Globus pallidus (tissue), 1 donor: ENCODE results near the gene COL17A1.
A peak's percentile ranks its signal among the peaks of the same experiment; 100 is the strongest.

Experiments
- DNase-seq: peaks from one replicate; pipeline ENCODE4 v3.0.0-alpha.2; 2015; ENCODE audit warnings: low spot score

The COL17A1 gene

DNA sequence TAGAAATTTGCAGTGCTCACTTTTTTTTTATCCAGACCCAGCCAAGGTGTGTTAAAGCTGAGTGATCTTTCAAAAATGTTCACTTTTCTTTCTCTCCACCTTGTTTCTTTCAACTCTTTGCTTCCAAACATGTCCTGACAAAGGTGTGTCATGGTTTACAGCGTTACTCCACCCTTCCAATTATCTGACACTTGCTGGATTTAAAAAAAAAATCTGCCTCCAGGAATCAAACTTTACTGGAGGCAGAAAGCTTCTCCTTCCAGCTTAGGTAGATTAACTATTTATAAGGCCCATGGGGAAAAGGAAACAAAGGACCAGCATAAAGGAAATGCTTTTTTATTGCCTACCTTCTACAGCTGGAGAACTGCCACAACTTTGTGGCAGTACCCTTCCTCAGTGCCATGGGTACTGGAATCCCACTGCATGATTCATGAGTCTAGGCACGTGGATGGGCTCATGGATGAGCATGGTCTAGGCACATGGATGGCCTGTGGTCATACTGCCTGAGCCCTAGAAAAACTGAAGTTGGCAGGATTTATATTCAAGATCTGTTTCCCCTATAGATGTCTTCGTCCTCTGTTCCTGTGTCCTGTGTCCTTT, at the start of gene COL17A1:
Gene COL17A1 (minus strand): TSS at position 80 of the 600 bp plus-strand sequence. CDS start 5,207 bp downstream, outside the sequence.
- no peak for DNase-seq

DNA sequence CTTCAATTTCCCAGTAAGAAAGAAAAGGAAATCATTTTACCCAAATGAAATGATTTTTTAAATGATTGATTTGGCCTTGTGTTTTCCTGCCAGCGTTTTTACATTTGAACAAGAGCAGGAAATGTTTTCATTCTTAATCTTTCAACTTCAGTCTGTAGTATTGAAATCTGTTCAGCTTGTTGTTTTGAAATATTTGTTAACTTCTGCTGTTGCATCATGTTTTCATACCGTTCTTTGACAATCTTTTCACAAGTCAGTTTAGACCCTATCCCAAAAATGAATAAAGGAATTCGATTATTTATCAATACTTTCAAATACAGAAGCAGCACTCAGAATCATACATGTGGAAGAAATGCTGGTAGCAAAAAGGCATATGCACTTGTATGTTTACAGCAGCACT, 44.4 kb upstream of the COL17A1 start:
- no peak for DNase-seq

DNA sequence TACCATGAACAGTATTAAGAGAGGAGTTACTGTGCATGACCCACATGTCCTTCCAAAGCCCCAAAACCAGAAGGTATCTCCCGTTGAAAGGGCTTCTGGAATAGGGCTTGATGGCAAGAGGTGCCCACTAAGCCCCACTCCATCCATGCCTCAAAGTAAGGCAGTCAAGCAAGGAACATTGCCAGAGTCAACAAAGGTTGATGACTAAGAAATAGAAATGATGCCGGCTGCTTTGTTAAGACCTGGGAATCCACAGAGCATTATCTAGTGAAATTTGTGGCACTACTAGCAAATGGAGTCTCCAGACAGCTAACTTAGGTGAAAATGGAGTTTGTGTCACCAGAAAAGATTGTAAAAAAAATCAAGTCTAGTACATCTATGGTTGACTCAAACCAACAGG, 42.5 kb upstream of the COL17A1 start:
- DNase-seq = no peak

DNA sequence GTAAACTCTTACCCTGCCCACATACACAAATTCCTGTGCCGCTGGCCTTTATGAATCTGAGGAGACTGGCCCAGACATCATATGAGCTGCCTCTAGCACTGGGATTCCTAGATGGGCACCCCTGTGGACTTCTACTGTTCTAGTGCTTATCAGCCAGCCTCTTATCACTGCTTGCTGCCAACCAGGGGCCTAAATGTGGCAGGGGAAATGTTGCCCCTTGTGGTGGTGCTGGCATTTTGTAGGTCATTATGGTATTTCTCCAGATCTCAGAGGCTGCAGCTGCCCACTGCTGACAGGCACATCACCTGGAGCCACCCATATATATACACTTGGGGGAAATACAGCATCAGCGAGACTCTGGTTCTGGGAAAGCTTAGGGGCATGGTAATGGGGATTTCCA, 41.7 kb upstream of the COL17A1 start:
- DNase-seq = peak; percentile 41

DNA sequence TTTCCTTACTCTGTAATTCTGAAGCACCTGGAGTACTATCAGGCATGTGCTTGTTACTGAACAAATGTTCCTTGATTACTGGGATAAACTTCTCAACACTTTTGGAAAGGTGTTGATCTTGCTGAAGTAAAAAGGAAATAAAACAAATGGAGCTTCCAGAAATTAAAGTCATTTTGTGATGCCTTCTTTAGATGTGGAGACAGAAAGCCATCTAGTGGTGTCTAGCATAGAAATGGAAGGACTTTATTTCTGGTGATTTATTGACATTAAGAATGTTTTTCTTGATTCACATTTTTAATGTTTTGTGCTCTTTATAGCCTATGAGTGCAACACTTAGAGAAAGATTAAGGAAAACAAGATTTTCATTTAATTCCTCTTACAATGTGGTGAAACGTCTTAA, 37.7 kb upstream of the COL17A1 start:
- peak; percentile 62 for DNase-seq

DNA sequence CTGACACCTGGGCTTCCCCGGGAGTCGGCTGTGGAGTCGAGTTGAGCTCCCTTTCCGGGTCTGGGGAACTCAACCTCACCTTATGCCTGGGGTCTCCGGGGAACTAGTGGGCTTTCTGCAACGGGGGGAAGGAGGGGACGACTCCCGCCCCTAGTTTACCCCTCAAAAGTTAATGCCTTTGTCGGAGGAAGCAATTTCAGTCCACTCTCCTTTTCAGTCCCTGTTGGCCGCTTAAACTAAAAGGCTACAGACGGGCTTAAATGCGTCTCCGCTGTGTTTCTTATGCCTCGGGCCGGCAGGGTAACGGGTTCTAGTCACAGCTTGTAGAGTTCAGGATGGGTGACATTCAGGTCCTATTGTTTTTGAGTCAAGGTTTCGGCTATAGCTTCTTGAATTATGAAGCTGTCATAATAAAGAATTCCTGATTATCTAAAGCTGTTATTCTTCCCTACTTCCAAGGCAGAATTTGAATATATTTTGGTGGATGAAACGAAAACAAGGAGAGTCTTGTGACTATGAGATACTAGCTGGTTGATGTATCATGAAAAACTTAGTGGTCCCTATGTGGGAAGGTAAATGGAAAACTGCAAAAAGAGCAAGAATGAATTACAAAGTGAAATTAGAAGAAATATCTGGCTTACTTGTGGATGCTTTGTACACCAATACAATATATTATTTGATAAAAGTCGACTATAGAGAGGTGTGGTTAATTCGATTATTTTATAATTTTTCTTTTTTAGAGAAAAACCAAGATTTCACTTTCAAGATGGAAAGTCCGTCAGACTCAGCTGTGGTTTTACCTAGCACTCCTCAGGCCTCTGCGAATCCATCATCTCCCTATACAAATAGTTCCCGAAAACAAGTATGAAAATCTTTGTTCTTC, 36.8 kb upstream of the COL17A1 start:
- peak; percentile 16 for DNase-seq

DNA sequence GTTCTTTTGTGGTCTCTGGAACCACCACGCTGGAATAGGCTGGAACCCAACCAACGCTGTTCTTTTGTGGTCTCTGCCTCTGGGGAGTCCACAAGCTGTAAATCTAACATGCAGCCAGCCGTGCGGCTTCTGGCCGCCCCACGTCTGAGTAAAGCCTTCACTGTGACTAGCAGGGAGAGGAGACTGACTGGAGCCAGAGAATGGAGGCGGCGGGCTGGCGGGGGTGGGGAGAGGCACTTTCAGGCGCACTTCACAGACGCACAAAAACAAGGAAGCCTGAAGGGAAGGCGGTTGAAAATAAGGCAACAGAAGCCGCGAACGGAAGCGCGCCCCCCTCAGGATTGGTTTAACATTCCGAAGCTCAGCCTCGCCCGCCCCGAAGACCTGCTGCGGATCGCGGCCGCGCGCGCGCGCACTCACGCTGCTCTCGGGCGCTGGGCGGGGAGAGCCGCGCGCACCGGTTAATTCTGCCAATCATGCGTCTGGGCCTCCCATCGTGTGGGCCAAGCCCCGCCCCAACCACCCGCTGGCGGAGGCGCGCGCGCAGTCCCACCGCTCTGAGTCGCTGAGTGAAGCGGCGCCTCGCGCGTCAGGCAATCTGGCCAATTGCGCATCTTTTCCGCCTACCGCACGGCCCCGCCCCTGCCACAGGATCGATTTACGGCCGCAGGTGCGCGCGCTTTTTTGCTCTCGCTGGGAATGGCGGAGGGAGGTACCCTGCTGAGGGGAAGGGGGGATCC, 36.0 kb upstream of the COL17A1 start, which contains the start of gene SFR1:
Gene SFR1 (plus strand): TSS at position 687 of the 740 bp plus-strand sequence. CDS start 13 bp downstream, at position 700.
- peak; percentile 99 for DNase-seq

DNA sequence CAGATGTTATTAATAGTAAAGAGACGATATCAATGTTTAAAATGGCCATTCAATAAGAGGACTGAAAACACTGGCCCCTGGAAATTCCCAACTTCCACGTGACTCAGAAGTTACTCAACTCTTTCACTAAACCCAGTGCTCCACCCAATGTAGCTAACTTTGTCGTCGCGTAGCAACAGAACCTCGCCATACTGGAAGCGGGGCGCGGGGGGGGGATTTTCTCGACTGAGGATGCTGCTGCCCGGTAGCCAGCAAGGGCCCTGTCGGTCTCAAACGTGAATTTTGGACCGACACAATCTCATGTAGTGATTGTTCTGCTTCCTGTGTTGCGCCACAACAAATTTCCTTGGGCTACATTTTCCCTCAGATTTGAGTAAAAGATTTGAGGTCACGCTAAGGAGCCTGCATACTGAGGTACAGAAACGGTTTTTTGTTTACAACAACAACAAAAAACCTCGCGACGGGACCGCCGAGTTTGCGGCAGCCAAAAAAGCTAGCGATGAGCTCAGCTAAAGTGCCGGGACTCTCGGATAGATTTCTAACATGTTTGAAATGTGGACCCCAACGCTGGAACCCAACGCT, 35.3 kb upstream of the COL17A1 start:
- DNase-seq = peak; percentile 73

DNA sequence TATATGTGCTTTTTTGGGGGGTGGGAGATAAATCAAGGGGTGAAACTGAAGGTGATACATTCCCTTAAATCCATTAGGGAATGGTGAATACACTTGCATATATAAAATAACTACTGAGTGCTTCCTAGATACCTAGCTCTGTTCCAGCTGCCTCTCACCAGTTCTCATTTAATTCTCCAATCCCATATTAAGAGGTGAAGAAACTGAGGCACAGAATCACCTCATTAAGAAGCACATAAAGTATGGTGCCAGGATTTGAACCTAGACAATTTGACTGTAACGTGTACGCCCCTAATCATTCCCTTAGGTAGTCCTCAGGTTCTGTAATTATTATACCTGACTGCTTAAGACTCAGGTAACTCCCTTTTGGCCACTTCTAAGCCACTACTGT, 34.8 kb upstream of the COL17A1 start:
- DNase-seq = no peak

DNA sequence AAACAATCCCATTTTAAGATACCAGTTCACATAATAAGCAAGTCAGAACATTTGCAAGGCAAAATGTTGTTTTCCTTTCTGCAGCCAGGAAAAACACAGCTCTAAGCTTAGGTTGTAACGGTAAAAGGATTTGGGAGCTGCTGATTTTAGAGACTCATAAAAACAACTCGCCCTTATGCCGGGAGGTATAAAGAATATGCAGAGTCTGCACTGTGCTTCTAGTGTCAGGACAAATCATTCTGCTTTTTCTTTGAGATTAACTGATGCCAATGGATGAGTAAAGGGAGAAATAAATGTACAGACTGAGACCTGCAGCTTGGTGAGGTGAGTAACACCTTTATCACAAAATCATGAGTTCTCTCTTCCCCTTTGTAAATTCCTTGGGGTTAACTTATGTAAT, 34.3 kb upstream of the COL17A1 start:
- DNase-seq = no peak

DNA sequence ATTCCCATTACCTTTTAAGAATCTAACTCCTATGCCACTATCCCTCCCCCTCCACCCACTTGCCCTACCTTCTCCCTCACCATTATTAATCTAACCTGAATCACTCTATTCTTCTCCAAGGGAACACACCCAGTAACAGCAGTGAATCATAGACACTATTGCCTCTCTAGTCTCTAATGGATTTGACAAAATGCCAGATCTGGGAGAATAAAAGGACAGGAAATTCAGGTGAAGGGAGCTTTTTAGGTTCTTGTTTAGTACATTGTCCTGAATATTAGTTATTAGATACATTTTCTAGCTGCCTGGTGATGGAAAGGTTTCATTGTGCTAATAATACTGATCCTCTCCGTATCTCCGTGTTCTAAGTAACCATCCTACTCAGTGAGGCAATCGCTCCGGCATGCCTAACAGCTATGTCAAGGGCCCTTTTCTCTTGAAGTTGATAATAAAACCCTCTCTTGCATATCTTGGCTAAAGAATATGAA, 32.2 kb upstream of the COL17A1 start:
- no peak for DNase-seq

DNA sequence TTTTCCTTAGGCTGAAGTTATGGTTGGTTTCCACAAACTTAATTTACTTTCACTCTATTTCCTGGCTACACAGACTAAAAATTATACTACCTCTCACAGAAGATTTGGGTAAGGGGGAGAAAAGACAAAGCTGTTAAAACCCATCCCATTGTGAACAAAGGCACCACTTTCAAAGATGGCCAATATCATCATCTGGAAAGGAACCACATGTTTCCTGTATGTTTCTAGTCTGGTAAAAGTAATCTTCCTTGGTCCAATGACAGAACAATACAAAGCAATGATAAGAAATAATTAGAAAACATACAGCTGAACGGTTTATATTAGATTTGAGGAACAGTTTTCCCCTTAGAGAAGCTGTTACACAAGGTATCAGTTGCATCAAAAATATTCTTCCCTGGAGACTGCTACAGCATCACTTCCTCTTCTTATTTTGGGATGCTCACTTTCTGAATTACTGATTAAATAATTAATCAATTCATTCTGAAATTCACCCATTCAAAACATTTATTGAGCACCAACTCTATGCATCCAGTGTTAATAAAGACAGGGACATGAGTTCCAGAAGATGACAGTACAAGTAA, 27.8 kb upstream of the COL17A1 start:
- no peak for DNase-seq

DNA sequence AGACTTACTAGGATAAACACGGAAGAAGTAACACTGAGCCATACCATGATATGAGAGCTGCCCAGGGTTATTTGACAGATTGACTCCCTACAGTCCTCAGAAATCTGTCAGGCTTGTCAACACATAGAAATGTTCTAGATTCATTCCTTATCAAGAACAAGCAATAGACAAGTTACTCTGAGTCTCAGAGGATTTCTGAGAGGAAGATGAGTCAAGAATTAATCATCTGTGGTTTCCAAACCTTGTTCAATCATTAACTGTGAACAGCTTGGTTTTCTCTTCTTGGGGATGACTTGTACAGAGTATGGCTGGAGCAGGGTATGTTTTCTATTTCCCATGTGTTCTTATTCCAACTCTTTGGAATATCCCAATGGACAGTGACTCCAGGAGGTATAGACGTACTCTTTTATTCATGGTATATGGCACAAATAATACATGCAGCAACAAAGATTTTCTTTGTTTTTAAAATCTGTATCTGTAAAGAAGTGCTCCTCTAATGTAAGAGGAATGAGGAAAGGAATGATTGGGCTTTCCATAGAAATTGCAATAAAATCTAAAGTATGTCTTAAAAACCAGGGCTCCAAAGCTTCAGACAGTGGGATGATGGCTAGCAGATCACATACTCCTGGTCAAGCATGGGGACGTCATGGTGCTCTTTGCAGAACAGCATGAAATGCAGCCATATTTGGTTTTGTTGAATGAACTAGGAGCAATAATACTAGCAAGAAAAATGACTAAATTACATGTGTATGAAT, 24.4 kb upstream of the COL17A1 start:
- DNase-seq = no peak

DNA sequence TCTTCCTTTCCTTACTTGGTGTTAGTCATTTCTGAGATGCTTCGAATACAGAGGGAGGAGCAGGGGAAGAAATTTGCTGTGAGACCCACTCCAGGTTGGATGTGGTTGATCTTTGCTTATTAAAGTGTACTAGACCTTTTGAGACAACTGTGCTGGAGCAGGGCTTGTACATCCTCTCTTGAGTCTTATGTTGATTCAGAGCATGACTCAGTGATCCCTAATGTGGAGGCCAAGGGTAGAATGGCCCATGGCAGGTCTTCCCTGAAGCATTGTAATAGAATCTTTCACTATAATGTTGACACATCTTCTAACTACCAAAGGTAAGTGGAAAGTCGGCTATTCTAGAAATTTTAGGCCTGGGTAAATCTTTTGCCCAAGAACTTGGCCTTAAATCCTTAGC, 19.2 kb upstream of the COL17A1 start:
- no peak for DNase-seq

DNA sequence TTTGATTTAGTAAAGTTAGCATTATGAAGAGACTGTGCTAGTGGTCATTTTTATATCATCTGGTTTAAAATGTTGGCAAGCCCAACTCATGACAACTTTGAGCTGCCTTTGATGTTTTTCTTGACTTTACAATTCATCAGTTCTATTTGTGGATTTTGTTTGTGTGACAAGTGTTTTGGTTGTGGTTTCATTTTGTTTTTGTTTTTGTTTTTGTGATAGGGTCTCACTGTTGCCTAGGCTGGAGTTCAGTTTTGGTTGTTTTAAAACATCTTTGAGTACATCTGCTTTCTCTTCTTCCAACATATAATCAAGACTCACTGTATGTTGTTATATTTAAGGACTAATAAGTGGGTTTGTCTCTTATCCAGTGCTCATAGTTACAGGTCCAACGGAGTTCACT, 18.7 kb upstream of the COL17A1 start:
- no peak for DNase-seq

DNA sequence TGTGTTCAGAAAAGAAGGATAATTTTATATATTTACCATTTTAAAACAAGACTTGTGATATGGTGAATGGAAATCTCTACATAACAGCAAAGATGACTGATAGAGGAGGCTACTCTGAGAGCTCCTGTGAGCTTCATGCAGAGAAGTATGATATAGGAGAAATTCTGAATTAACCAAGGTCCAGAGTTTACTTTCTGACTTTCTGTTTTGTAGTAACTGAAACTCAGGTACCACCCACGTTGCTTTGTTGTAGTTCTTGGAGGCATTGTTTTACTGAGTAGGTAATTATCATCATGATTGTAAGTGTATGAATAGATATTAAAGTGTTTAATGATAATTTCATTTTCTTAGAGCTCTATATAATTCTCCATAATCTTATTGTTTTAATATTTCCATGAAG, 18.3 kb upstream of the COL17A1 start:
- no peak for DNase-seq

DNA sequence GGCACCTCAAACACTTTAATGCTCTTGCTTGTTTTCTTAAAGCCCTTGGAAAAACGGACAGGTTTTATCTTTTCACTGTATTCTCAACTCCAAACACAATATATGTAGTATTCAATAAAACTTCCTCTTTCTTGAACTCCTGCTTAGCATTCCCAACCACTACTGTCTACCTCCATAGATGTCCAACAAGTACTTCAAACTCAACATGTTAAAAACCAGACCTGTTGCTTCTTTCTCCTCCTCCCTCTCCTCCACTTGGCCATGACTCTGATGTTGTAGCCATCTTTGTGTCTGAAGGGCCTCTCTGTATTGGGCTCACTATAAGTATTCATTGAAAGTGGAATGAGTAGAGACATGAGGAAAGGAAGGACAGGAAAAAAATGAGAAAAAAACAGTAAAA, 16.2 kb upstream of the COL17A1 start:
- no peak for DNase-seq

DNA sequence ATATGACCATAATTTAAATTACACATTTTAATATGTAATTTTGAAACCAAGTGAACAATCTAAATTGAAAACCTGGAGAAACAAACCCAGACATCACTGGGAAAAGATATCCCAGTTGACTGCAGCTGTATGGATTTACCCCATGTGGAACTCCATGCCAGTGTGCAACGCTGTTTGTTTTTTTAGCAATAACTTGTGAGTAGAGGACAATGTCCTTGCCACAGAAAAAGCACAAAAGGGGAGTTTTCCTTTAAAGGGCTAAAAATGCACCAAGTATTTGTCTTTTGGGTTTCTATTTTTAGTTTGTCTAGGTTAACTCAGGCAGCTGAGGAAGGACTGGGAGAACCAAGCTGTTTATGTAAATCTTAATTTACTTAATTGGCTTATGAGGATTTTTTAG, 15.1 kb upstream of the COL17A1 start:
- no peak for DNase-seq

DNA sequence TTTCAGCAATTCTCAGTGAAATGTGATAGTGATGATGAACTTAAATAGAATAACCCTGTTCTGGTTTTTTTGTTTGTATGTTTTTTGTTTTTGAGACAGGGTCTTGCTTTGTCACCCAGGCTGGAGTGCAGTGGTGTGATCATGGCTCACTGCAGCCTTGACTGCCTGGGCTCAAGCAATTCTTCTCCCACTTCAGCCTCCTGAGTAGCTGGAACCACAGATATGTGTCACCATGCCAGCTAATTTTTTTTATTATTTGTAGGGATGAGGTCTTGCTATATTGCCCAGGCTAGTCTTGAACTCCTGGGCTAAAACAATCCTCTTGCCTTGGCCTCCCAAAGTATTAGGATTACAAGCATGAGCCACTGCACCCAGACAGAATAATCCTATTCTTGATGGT, 14.3 kb upstream of the COL17A1 start:
- DNase-seq = no peak

DNA sequence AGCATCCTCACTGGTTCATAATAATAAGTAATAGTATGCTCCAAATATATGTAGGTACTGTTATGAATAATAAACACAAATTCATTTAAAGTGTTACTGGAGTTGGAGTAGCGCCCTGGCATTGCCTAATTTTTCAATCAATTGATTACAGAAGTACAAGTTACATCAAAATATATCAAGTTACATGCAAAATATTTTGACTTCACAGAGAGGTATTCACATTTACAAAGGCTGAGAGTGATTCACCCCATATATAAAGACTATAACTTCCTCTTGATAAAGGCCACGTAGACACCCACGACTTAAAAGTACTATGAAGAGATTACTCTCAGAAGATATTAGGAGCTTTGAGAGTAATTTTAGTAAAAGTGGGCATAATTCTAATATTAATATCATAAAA, 13.6 kb upstream of the COL17A1 start:
- no peak for DNase-seq

DNA sequence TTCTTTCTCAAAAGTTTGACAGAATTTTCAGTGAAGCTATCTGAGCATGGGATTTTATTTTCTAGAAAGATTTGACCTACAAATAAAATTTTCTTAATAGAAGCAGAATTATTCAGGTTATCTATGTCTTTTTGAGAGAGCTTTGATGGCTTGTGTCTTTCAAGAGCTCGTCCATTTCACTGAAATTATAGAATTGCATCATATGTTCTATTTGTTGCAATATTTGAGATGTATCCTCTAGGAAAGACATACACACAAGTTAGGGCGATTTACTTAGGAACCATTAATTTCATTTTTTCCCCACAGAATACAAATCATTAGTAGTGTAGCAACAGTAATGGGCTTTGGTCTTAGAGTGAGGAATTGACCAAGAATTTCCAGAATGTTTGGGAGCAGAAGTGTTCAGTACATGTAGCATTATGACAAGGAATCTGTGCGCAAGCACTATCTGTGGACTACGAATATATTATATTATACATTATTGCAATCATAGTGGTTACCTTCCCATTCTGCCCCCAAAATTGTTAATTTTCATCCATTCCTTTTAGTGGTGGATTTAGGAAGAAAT, 12.8 kb upstream of the COL17A1 start:
- no peak for DNase-seq
